ENCODE data around the gene DTNBP1. TPM values are rescaled to one million over a fixed set of nuclear protein-coding genes. Genes with fewer than 3 reads are reported as not detected.

Gene DTNBP1
- total RNA-seq, 1 experiment from 2014 or later = 12.8 TPM

GRCh38 chr6:15615802-15616201 lies 47.0 kb downstream of the DTNBP1 start:
- no peak for TF ChIP-seq CTCF (IDR thresholded peaks at IDR 0.05; ENCODE audit: unreplicated experiment)
- BruUV-seq (replicated peaks) = no TSS peak
- Mint-ChIP-seq H3K4me3 (ENCODE audit: low read depth, unreplicated experiment) (no peak overlapping the region), H3K36me3 (ENCODE audit: insufficient read depth, unreplicated experiment) (peaks cover 9% of the 10 kb centered on the region), H3K9me3 (ENCODE audit: low read depth, unreplicated experiment) (no peaks in the 10 kb centered on the region), H3K27ac (ENCODE audit: unreplicated experiment) (no peak overlapping the region), H3K4me1 (ENCODE audit: low read depth, unreplicated experiment) (no peaks in the 10 kb centered on the region), H3K27me3 (ENCODE audit: unreplicated experiment) (no peaks in the 10 kb centered on the region)
- intact Hi-C loops (cut with micrococcal nuclease; ENCODE audit: unreplicated experiment) = no loop called here
- CTCF ChIA-PET = interaction anchor here (0.5 to 0.6 kb wide), 2 partner anchors 119 to 161 kb away, joined by 3 to 4 read pairs; no protein-coding TSS in a partner anchor
- DNase-seq = no peak

GRCh38 chr6:15614277-15614676 lies 48.6 kb downstream of the DTNBP1 start:
- no peak overlapping the region for H3K27ac Mint-ChIP-seq (ENCODE audit: unreplicated experiment)
- no peaks in the 10 kb centered on the region for H3K9me3 Mint-ChIP-seq (ENCODE audit: low read depth, unreplicated experiment)
- no peak for TF ChIP-seq CTCF (IDR thresholded peaks at IDR 0.05; ENCODE audit: unreplicated experiment)
- H3K36me3 Mint-ChIP-seq (ENCODE audit: insufficient read depth, unreplicated experiment) = peaks cover 9% of the 10 kb centered on the region
- CTCF ChIA-PET = no interaction called here
- no TSS peak for BruUV-seq (replicated peaks)
- intact Hi-C loops (cut with micrococcal nuclease; ENCODE audit: unreplicated experiment) = no loop called here
- H3K4me3 Mint-ChIP-seq (ENCODE audit: low read depth, unreplicated experiment) = no peak overlapping the region
- no peaks in the 10 kb centered on the region for H3K27me3 Mint-ChIP-seq (ENCODE audit: unreplicated experiment)
- DNase-seq = no peak
- H3K4me1 Mint-ChIP-seq (ENCODE audit: low read depth, unreplicated experiment) = no peaks in the 10 kb centered on the region

- Mint-ChIP-seq H3K27me3 (ENCODE audit: unreplicated experiment) (no peaks in the 10 kb centered on the region), H3K4me1 (ENCODE audit: low read depth, unreplicated experiment) (no peaks in the 10 kb centered on the region), H3K4me3 (ENCODE audit: low read depth, unreplicated experiment) (no peak overlapping the region), H3K36me3 (ENCODE audit: insufficient read depth, unreplicated experiment) (no peaks in the 10 kb centered on the region), H3K27ac (ENCODE audit: unreplicated experiment) (no peak overlapping the region), H3K9me3 (ENCODE audit: low read depth, unreplicated experiment) (no peaks in the 10 kb centered on the region)
- no peak for TF ChIP-seq CTCF (IDR thresholded peaks at IDR 0.05; ENCODE audit: unreplicated experiment)
- intact Hi-C loops (cut with micrococcal nuclease; ENCODE audit: unreplicated experiment) = no loop called here
- BruUV-seq (replicated peaks) = no TSS peak
- CTCF ChIA-PET = no interaction called here
- no peak for DNase-seq
Observed at GRCh38 chr6:15608396-15608795, 54.4 kb downstream of the DTNBP1 start.

GRCh38 chr6:15607603-15608002 lies 55.2 kb downstream of the DTNBP1 start:
- CTCF ChIA-PET = interaction anchor here (0.5 kb wide), 1 partner anchor 370 kb away, joined by 3 read pairs; no protein-coding TSS in a partner anchor
- no TSS peak for BruUV-seq (replicated peaks)
- no peaks in the 10 kb centered on the region for H3K9me3 Mint-ChIP-seq (ENCODE audit: low read depth, unreplicated experiment)

More at GRCh38 chr6:15607603-15608002, 55.2 kb downstream of the DTNBP1 start:
- Mint-ChIP-seq H3K27me3 (ENCODE audit: unreplicated experiment) (no peaks in the 10 kb centered on the region), H3K36me3 (ENCODE audit: insufficient read depth, unreplicated experiment) (no peaks in the 10 kb centered on the region), H3K4me1 (ENCODE audit: low read depth, unreplicated experiment) (no peaks in the 10 kb centered on the region), H3K27ac (ENCODE audit: unreplicated experiment) (no peak overlapping the region), H3K4me3 (ENCODE audit: low read depth, unreplicated experiment) (no peak overlapping the region)
- no peak for TF ChIP-seq CTCF (IDR thresholded peaks at IDR 0.05; ENCODE audit: unreplicated experiment)
- DNase-seq = no peak
- intact Hi-C loops (cut with micrococcal nuclease; ENCODE audit: unreplicated experiment) = no loop called here
